ENCODE measurements around the gene RBM38.

DNA sequence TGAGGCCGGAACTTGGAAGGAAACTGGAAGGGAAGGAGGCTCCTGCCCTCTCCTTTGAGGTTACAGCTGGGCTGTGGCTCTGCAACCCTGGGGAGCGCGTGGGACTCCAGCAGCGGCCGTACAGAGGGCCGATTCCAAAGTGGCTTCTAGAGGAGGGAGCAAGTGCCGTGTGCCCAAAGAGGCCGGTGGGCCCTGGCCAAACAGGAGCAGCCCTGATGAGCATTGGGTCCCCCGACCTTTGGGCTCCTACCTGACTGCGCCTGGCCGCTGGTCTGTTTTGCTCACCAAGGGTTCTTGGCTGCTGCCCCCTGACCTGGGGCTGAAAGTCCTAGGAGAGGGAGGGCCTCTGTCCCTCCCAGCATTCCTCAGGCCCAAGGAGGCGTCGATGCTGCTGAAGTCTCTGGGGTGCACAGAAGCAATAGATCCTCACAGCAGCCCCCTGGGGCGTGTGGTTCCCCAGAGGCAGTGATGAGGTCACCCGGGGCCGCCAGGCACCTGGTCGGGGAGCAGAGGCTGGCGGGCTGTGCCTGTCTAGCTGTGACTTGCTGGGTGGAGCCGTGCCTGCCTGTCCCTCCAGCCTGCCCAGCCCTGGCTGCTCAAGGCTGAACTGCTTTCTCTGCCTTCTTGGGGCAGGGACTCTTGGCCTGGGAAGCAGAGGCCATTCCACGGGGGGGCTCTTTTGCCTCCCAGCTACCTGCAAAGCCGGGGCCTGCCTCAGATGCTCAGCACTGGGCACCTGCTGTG, 9.8 kb downstream of the RBM38 start:
- no peak for TF ChIP-seq POLR2A (IDR thresholded peaks at IDR 0.05)
- TF ChIP-seq POLR2AphosphoS5 (IDR thresholded peaks at IDR 0.05; ENCODE audit: insufficient read depth in 1 of 2, low read depth in 1 of 2), result no peak
- TF ChIP-seq, protein P1, sequence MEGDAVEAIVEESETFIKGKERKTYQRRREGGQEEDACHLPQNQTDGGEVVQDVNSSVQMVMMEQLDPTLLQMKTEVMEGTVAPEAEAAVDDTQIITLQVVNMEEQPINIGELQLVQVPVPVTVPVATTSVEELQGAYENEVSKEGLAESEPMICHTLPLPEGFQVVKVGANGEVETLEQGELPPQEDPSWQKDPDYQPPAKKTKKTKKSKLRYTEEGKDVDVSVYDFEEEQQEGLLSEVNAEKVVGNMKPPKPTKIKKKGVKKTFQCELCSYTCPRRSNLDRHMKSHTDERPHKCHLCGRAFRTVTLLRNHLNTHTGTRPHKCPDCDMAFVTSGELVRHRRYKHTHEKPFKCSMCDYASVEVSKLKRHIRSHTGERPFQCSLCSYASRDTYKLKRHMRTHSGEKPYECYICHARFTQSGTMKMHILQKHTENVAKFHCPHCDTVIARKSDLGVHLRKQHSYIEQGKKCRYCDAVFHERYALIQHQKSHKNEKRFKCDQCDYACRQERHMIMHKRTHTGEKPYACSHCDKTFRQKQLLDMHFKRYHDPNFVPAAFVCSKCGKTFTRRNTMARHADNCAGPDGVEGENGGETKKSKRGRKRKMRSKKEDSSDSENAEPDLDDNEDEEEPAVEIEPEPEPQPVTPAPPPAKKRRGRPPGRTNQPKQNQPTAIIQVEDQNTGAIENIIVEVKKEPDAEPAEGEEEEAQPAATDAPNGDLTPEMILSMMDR (IDR thresholded peaks at IDR 0.05), result no peak

Data from vagina (tissue), 2 donors.